Colonic mucosa (tissue), 4 donors: Measurements from ENCODE around the gene ADSL. TPM values are rescaled to one million over a fixed set of nuclear protein-coding genes. Genes with fewer than 3 reads are reported as not detected.

ENCODE experiments used
- DNase-seq: peaks from one replicate; pipeline ENCODE4 v3.0.0-alpha.2; 2020
- H3K27ac ChIP-seq: fragments of 200-600 bp; one replicate; pipeline ENCODE4 v1.8.0; 2021
- H3K27me3 ChIP-seq: fragments of 200-600 bp; one replicate; pipeline ENCODE4 v1.8.0; 2021
- H3K36me3 ChIP-seq: fragments of 200-600 bp; one replicate; pipeline ENCODE4 v1.8.0; 2021
- H3K4me1 ChIP-seq: fragments of 200-600 bp; one replicate; pipeline ENCODE4 v1.8.0; 2021; ENCODE audit warnings: mild to moderate bottlenecking
- H3K4me3 ChIP-seq: fragments of 200-600 bp; one replicate; pipeline ENCODE4 v1.8.0; 2021
- H3K9ac ChIP-seq, 2 donors: one replicate each; pipeline ENCODE4 v1.7.0; 2013; ENCODE audit warnings: control low read depth in 2 of 2, low read depth in 2 of 2, low read length in 2 of 2
- H3K9me3 ChIP-seq: fragments of 200-600 bp; one replicate; pipeline ENCODE4 v1.8.0; 2021
- intact Hi-C: fragments of 100-400 bp; cut with DNase I; formaldehyde crosslinking; loops from one replicate; pipeline ENCODE4 v1.14.1; 2022
- total RNA-seq, 2 donors: library from RNA; stranded (reverse); fragmentation: NEBNext Ultra II Directional in 1 of 2; extraction: Animal tissue kit (Norgen Biotek cat#: 25700) in 1 of 2; gene quantifications; one replicate each; pipeline ENCODE4 v1.2.1, GENCODE V29; 2021
- TF ChIP-seq, protein P1 (sequence below): fragments of 200-600 bp; IDR thresholded peaks from one replicate; pipeline ENCODE4 v1.8.0; 2022; ENCODE audit warnings: antibody characterized with exemption, mild to moderate bottlenecking
- donor health status: healthy.
- donor health status: DM: no; HTN: no; CAD: no.
- donor health status: DM: no; HTN: no; CAD: no.

Gene ADSL
- total RNA-seq, 2 donors from 2014 or later = 26.4 to 47.0 TPM

DNA sequence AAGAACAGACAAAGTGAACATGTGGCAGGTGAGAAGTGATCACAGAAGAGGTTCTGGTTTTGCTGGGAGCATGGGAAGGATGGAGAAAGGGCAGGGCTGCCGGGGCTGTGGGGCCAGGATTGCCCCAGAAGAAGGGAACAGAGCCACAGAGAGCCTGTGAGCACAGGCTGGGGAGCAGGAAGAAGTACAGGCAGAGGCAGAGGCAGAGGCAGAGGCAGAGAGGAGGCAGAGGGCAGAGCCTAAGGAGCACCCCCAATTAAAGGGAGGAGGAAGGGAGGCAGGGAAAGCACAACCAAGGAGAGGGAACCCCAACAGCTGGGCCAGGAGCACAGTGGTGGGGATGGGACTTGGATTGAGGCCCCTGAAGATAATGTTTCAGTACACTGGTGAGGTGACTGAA lies 75.6 kb downstream of the ADSL start:
- Histone ChIP-seq H3K36me3 (peaks cover 10% of the 10 kb centered on the region), H3K4me3 (no peak overlapping the region), H3K9ac (no peak overlapping the region), H3K9me3 (no peaks in the 10 kb centered on the region), H3K4me1 (no peaks in the 10 kb centered on the region), H3K27ac (no peak overlapping the region), H3K27me3 (no peaks in the 10 kb centered on the region)
- DNase-seq = no peak
- intact Hi-C loops = no loop called here
- TF ChIP-seq, protein P1, sequence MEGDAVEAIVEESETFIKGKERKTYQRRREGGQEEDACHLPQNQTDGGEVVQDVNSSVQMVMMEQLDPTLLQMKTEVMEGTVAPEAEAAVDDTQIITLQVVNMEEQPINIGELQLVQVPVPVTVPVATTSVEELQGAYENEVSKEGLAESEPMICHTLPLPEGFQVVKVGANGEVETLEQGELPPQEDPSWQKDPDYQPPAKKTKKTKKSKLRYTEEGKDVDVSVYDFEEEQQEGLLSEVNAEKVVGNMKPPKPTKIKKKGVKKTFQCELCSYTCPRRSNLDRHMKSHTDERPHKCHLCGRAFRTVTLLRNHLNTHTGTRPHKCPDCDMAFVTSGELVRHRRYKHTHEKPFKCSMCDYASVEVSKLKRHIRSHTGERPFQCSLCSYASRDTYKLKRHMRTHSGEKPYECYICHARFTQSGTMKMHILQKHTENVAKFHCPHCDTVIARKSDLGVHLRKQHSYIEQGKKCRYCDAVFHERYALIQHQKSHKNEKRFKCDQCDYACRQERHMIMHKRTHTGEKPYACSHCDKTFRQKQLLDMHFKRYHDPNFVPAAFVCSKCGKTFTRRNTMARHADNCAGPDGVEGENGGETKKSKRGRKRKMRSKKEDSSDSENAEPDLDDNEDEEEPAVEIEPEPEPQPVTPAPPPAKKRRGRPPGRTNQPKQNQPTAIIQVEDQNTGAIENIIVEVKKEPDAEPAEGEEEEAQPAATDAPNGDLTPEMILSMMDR = no peak

DNA sequence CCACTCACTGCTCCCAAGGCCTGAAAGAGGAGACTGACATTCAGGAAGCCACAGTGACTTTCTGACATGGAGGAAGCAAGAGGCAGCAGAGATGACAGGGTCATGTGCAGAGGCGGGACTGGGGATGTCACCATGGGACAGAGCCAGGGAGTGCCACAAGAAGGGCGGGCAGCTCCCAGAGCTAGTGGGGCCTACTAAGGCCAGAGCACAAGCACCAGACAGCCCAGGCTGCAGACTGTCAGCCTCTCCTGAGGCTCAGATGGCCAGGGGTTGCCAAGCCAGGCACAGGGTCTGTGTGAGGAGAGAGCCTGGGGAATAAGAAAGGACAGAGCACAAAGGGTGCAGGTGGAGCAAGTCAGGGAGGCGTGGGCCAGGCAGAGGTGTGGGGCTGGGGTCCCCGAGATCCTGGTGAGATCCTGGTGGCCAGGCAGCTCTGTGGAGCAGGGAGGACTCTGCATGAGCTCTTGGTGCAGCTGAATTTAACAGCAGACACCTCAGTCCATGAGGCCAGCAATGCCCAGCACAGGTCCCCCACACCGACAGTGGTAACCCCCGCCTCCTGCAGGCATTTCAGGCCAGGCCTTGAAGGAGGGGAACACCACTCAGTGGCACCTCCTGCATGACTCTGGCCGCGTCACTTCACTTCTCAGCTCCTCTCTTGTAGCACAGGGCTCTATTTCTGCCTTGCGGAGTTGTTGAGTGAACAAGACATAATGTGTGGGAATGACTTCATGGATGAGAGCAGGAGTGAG lies 76.4 kb downstream of the ADSL start:
- DNase-seq = no peak
- H3K9me3 ChIP-seq = no peaks in the 10 kb centered on the region
- TF ChIP-seq, protein P1 = no peak
- H3K9ac ChIP-seq = no peak overlapping the region
- no peak overlapping the region for H3K4me3 ChIP-seq
- no peaks in the 10 kb centered on the region for H3K27me3 ChIP-seq
- H3K36me3 ChIP-seq = peaks cover 10% of the 10 kb centered on the region
- intact Hi-C loops = no loop called here
- H3K27ac ChIP-seq = no peak overlapping the region
- H3K4me1 ChIP-seq = no peaks in the 10 kb centered on the region

DNA sequence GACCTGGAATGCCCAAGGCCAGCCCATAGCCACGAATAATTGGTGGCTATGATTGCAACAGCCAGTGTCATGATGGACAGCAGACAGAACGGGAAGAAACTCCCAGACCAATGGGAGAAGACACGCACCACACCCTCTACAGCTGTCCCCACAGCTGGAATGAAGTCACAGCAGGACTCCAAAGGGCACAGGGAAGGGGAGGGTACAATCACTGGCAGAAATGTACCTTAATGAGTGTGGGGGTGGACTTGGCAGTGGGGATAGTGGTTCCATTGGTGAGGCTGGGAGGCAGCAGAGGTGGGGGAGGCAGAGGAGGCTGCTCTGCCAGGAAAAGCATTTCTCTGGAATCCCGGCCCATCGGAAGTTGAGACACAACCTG lies 77.0 kb downstream of the ADSL start:
- intact Hi-C loops = no loop called here
- Histone ChIP-seq H3K4me1 (no peaks in the 10 kb centered on the region), H3K27ac (no peak overlapping the region), H3K9ac (no peak overlapping the region), H3K36me3 (peaks cover 10% of the 10 kb centered on the region), H3K4me3 (no peak overlapping the region), H3K27me3 (no peaks in the 10 kb centered on the region), H3K9me3 (no peaks in the 10 kb centered on the region)
- DNase-seq = no peak
- TF ChIP-seq, protein P1 = no peak

DNA sequence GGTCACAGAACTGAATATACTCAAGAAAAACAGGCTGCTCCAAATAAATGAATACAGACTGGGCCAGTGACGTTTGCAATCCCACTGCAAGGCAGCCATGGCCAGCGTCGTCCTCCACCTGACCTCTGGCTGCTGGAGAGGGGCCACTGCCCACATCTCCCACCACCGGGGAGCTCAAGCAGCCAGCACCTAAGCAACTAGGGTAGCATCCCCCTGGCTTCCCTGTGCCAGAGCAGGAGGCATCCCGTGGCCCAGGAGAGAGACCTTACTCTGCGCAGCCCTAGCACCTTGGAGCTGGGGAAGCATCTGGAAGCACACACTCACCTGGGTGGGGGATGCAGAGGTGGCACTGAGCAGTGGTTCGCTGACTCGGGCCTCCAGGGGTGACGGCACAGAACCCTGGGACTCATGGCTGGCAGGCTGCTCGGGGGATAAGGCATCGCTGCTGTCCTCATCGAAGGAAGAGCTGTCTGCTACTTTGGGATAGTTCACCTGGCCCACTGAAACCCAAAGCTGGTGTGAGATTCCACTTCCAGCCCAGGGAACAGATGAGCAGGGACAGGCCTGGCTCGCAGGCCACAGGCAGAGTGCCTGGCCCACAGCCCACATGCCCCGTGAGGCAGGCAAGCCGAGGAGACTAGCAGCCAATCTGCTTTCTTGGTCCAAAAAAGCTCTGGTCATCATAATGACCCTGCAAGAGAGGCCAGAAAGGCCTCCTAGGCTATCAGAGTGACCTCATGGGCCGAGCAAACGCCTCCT lies 77.8 kb downstream of the ADSL start:
- no peak for DNase-seq
- intact Hi-C loops = no loop called here
- Histone ChIP-seq H3K9ac (no peak overlapping the region), H3K4me3 (no peak overlapping the region), H3K4me1 (no peaks in the 10 kb centered on the region), H3K27me3 (no peaks in the 10 kb centered on the region), H3K9me3 (no peaks in the 10 kb centered on the region), H3K27ac (no peak overlapping the region), H3K36me3 (peaks cover 7% of the 10 kb centered on the region)
- TF ChIP-seq, protein P1 = no peak

DNA sequence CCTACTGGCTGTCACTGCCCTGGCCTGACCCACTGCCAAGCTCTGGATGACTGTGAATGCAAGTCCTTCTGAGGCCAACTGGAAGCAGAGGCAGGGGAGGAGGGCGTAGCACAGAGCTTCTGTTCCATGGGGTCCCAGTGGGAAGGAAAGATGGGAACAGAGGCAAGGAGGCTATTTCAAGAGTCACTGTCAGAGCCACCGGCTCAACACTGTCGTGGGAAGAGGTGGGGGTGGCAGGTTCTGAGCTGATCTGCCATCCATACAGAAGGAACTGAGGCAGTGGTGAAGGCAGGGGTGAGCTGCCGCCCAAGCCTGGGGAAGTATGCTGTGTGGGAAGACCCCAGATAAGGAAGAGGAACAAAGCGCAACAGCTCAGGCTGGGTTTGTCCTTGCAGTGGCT lies 78.8 kb downstream of the ADSL start:
- H3K9ac ChIP-seq = no peak overlapping the region
- TF ChIP-seq, protein P1 = no peak
- H3K36me3 ChIP-seq = peaks cover 9% of the 10 kb centered on the region
- no peak overlapping the region for H3K27ac ChIP-seq
- no peaks in the 10 kb centered on the region for H3K27me3 ChIP-seq
- no peak for DNase-seq
- intact Hi-C loops = no loop called here
- no peaks in the 10 kb centered on the region for H3K9me3 ChIP-seq
- no peak overlapping the region for H3K4me3 ChIP-seq
- no peaks in the 10 kb centered on the region for H3K4me1 ChIP-seq
